Activated CD4-positive, alpha-beta T cell treated with anti-CD3 and anti-CD28 coated beads, Interleukin-2, amount 50 U/mL, for 16 hours (primary cell): ENCODE results near the gene SV2C.
"Not testable (repeated sequence)": the region's sequence is repeated elsewhere in the genome, so short reads cannot be mapped to it uniquely, and the experiment has no call there.

ENCODE experiments used
- DNase-seq: peaks from one replicate; pipeline ENCODE4 v3.0.0-alpha.2; 2020

The SV2C gene

DNA sequence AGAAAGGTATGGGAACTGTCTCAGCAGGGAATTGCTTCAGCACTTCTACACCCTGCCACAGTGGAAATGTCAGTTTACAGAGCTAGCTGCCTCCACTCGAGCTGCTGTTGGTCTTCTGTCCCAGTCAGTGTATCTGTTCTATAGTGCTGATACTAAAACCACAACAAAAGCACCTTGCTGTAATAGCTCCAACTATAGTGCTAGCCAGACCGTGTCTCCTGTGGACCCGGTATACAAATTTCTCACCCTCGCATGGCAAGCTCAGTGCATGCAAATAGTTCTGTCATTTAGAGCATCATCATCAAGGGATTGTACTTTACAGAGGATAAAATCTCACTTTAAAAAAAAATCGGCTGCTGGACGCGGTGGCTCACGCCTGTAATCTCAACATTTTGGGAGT, 268.4 kb downstream of the SV2C start:
- no peak for DNase-seq

DNA sequence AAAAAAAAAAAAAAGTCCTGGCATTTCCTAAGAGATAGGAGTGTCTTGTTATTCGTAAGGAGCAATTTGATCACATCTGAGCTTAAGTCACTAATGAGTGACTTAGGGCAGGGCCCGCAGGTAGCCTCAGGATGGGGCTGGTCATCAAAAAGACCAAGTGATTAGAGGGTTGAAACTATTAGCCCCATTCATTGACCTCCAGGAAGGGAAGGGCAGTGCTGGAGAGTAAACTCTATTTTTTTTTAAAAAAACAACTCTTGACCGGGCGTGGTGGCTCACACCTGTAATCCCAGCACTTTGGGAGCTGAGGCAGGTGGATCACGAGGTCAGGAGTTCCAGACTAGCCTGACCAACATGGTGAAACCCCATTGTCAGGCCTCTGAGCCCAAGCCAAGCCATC, 273.7 kb downstream of the SV2C start:
- no peak for DNase-seq

GRCh38 chr5:76363352-76364225, 280.4 kb downstream of the SV2C start:
- no peak for DNase-seq

DNA sequence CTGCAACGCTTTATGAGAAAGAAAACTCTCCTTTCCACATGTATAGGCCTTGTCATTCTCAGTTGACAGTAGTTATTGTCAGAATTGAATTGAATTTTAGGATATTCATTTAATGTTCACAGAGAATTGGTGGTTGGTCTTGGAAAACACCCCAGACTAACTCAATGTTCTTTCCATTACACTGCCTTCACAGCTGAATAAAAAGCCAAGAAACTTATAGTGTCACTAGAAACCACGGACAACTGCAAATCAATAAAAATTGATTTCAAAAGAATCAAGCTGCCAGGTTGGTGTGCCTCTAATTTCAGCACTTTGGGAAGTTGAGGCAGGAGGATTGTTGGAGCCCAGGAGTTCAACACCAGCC, 281.0 kb downstream of the SV2C start:
- no peak for DNase-seq

- DNase-seq = no peak
Observed at GRCh38 chr5:76365561-76365960, 282.4 kb downstream of the SV2C start.

- no peak for DNase-seq
Observed at GRCh38 chr5:76366596-76366995, 283.4 kb downstream of the SV2C start.

GRCh38 chr5:76367623-76368371, 284.6 kb downstream of the SV2C start:
- DNase-seq = peak; percentile 58

- no peak for DNase-seq
Observed at GRCh38 chr5:76368941-76369340, 285.8 kb downstream of the SV2C start.

DNA sequence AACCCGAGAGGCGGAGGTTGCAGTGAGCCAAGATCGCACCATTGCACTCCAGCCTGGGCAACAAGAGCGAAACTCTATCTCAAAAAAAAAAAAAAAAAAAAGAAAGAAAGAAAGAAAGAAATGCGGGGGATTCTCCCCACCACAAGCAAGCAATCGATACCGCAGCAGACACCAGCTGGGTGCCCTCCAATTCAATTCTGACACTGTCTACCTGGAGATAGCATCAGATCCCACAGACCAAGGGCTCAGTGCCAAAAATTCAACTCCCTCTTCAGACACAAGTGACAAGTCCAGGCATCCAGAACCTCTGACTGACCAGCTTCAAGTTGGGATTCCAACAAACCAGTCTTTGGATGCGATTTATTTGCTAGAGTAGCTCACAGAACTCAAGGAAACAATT, 286.5 kb downstream of the SV2C start:
- DNase-seq = not testable (repeated sequence)

DNA sequence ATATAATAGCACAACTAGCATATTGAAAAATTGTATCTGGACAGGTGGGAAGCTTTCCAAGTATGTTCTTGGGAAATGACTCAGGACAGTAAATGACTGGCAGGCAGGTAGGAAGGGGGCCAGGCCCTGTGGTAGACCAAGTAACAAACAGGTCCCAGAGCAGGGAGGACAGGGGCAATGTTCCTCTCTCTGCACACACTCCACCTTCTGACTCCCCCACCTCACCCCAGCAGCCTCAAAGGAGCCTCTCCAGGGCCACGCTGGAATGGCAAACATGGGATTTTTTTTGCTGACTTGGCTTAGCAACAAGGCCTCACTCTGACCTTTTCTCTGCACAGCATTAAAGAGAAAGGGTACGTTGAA, 288.8 kb downstream of the SV2C start:
- DNase-seq = no peak

- no peak for DNase-seq
Observed at GRCh38 chr5:76372323-76373054, 289.3 kb downstream of the SV2C start.

- no peak for DNase-seq
Observed at GRCh38 chr5:76376148-76376865, 293.1 kb downstream of the SV2C start.

DNA sequence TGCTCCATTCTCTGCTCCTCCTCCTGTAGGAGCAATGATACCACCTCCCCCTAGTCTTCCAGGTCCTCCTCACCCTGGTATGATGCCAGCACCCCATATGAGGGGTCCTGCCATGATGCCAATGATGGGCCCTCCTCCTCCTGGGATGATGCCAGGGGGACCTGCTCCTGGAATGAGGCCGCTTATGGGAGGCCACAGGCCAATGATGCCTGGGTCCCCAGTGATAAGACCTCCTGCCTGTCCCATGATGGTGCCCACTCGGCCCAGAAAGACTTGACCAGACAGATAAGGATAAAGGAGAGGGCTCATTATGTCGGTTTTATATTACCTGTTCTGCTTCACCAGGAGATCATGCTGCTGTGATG, 293.7 kb downstream of the SV2C start:
- DNase-seq = no peak

GRCh38 chr5:76378355-76378754, 295.2 kb downstream of the SV2C start:
- DNase-seq = no peak

GRCh38 chr5:76379316-76379715, 296.1 kb downstream of the SV2C start:
- DNase-seq = no peak

GRCh38 chr5:76379855-76380254, 296.7 kb downstream of the SV2C start:
- DNase-seq = no peak

GRCh38 chr5:76380346-76381066, 297.3 kb downstream of the SV2C start:
- DNase-seq = no peak

DNA sequence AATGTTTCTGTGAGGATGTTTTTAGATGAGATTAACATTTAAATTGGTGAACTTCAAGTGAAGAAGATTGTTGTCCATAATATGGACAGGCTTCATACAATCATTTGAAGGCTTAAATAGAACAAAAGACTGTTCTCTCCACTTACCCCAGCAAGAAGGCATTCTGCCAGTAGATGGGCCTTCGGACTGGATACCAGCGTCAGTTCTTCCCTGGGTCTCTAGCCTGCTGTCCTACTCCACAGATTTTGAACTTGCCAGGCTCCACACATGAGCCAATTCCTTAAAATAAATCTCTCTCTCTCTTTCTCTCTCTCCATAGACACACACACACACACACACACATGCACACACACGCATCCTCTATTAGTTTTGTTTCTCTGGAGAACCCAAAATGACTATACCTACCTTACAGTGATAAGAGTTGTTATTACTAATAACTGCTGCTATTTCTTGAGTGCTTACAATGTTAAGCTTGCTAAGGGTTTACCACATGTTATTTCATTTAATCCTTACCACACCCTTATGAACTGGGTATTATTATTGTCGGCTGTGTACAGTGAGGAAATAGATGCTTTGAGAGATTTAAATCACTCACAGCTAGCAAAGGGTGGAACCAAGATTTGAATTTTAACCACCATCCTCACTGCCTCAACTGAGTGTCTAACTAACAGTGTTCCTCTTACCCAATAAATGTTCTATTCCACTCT, 300.1 kb downstream of the SV2C start:
- DNase-seq = no peak

- DNase-seq = no peak
Observed at GRCh38 chr5:76384189-76384588, 301.0 kb downstream of the SV2C start.

- no peak for DNase-seq
Observed at GRCh38 chr5:76384705-76385104, 301.5 kb downstream of the SV2C start.

DNA sequence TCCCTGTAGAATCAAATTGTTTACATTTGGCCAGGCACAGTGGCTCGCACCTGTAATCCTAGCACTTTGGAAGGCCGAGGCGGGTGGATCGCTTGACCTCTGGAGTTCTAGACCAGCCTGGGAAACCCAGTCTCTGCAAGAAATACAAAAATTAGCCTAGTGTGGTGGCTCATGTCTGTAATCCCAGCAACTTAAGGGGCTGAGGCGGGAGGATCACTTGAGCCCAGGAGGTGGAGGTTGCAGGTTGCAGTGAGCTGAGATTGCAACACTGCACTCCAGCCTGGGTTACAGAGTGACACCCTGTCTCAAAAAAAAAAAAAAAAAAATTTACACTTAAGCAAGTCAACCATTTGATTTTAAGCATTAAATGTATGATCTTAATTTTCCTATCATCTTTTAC, 302.4 kb downstream of the SV2C start:
- no peak for DNase-seq

GRCh38 chr5:76386360-76386759, 303.2 kb downstream of the SV2C start:
- DNase-seq = no peak
